ENCODE results near the gene RNF25. TPM values are rescaled to one million over a fixed set of nuclear protein-coding genes. Genes with fewer than 3 reads are reported as not detected.

RNF25 gene
- total RNA-seq, 1 experiment from 2014 or later: 27.2 TPM

DNA sequence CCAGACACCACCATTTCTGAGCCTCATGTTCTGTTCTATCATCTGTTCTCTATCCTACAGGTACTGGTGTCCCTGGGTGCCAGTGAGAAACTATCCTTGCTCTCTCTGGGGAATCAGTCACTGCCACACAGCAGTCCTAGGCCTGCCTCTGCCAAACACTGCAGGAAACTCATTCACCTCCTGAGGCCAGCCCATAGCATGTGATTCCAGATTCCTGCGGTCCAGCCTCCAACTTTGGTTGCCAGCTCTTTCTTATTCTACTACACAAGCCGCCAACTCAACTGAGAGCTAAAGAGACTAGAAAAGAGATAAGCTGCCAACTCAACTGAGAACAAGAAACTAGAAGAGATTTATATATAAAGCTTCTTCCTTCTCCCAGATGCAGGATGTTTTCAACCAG, 30.0 kb upstream of the RNF25 start:
- no peak overlapping the region for H3K4me2 ChIP-seq
- H3K4me1 ChIP-seq (replicated peaks; ENCODE audit: insufficient read depth): no peaks in the 10 kb centered on the region
- no peaks in the 10 kb centered on the region for H3K9me3 ChIP-seq (ENCODE audit: insufficient read depth, low read depth)
- H4K20me1 ChIP-seq (ENCODE audit: insufficient read depth): no peaks in the 10 kb centered on the region
- ChIA-PET POLR2A (ENCODE audit: unreplicated experiment) (interaction anchor here (0.5 kb wide), 1 partner anchor 9 kb away, joined by 3 read pairs; no protein-coding TSS in a partner anchor), CTCF (no interaction called here)
- no peaks in the 10 kb centered on the region for H3K36me3 ChIP-seq (ENCODE audit: low read depth)
- no peak overlapping the region for H3K27ac ChIP-seq
- H3K27me3 ChIP-seq (ENCODE audit: insufficient read depth, low read depth): no peaks in the 10 kb centered on the region
- no peak overlapping the region for H3K4me3 ChIP-seq
- H2AFZ ChIP-seq: no peak overlapping the region
- no peak for DNase-seq
- no peaks in the 10 kb centered on the region for H3K9me2 ChIP-seq (ENCODE audit: insufficient read depth)
- intact Hi-C loops (cut with micrococcal nuclease; ENCODE audit: unreplicated experiment): no loop called here
- no peaks in the 10 kb centered on the region for H3K79me2 ChIP-seq (ENCODE audit: low read depth)
- TF ChIP-seq, protein P1, sequence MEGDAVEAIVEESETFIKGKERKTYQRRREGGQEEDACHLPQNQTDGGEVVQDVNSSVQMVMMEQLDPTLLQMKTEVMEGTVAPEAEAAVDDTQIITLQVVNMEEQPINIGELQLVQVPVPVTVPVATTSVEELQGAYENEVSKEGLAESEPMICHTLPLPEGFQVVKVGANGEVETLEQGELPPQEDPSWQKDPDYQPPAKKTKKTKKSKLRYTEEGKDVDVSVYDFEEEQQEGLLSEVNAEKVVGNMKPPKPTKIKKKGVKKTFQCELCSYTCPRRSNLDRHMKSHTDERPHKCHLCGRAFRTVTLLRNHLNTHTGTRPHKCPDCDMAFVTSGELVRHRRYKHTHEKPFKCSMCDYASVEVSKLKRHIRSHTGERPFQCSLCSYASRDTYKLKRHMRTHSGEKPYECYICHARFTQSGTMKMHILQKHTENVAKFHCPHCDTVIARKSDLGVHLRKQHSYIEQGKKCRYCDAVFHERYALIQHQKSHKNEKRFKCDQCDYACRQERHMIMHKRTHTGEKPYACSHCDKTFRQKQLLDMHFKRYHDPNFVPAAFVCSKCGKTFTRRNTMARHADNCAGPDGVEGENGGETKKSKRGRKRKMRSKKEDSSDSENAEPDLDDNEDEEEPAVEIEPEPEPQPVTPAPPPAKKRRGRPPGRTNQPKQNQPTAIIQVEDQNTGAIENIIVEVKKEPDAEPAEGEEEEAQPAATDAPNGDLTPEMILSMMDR (conservative IDR thresholded peaks at IDR 0.05): no peak
- TF ChIP-seq EZH2 (IDR thresholded peaks at IDR 0.05; ENCODE audit: low read depth): no peak
- H3F3A ChIP-seq (ENCODE audit: insufficient read depth, low read depth): no peaks in the 10 kb centered on the region
- no TSS peak for BruUV-seq (replicated peaks)

DNA sequence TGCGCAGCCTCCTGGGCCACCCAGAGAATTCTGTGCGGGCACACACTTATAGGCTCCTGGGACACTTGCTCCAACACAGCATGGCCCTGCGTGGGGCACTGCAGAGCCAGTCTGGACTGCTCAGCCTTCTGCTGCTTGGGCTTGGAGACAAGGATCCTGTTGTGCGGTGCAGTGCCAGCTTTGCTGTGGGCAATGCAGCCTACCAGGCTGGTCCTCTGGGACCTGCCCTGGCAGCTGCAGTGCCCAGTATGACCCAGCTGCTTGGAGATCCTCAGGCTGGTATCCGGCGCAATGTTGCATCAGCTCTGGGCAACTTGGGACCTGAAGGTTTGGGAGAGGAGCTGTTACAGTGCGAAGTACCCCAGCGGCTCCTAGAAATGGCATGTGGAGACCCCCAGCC, 27.1 kb upstream of the RNF25 start:
- H2AFZ ChIP-seq: no peak overlapping the region
- no TSS peak for BruUV-seq (replicated peaks)
- DNase-seq: no peak
- H3K9me2 ChIP-seq (ENCODE audit: insufficient read depth): no peaks in the 10 kb centered on the region
- no peak overlapping the region for H3K27ac ChIP-seq
- no peaks in the 10 kb centered on the region for H3K4me1 ChIP-seq (replicated peaks; ENCODE audit: insufficient read depth)
- no peaks in the 10 kb centered on the region for H3K36me3 ChIP-seq (ENCODE audit: low read depth)
- no peaks in the 10 kb centered on the region for H3K79me2 ChIP-seq (ENCODE audit: low read depth)
- no peak overlapping the region for H3K4me3 ChIP-seq
- no peaks in the 10 kb centered on the region for H3K9me3 ChIP-seq (ENCODE audit: insufficient read depth, low read depth)
- TF ChIP-seq, protein P1 (conservative IDR thresholded peaks at IDR 0.05): no peak
- TF ChIP-seq EZH2 (IDR thresholded peaks at IDR 0.05; ENCODE audit: low read depth): no peak
- ChIA-PET POLR2A (ENCODE audit: unreplicated experiment) (no interaction called here), CTCF (no interaction called here)
- intact Hi-C loops (cut with micrococcal nuclease; ENCODE audit: unreplicated experiment): no loop called here
- no peak overlapping the region for H3K4me2 ChIP-seq
- H3K27me3 ChIP-seq (ENCODE audit: insufficient read depth, low read depth): no peaks in the 10 kb centered on the region
- H4K20me1 ChIP-seq (ENCODE audit: insufficient read depth): no peaks in the 10 kb centered on the region
- H3F3A ChIP-seq (ENCODE audit: insufficient read depth, low read depth): no peaks in the 10 kb centered on the region

DNA sequence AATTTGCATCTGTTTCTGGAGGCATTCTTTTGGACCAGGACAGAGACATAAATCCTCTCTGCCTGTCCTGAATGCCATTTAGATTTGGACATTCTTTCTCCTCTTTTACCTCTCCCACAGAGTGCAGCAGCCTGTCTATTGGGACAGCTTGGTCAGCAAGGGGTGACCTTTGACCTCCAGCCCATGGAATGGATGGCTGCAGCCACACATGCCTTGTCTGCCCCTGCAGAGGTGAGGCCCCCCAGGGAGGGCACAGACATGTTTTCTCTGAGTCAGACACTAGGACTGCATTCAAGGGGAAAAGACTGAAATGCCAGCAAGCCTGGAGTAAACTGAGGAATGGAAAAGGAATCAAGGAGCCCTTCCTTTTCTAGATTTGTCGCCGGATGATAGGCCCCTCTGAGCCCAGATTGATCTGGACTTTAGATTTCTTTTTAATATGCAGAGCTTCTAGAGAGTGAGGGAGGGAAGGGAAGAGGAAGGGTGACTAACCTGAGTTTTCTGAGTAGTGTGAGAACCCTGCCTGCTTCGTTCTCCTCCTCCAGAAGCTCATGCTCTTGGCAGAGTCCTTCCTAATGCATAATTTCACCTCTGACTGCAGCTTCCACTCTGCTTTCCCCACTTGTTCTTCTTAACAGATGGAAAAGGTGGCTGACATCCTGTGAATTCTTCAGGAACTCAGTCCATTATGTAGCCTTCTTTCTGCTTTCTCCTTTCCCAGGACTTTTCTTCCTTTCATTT, 22.8 kb upstream of the RNF25 start:
- CTCF ChIA-PET: no interaction called here
- no peaks in the 10 kb centered on the region for H3K9me3 ChIP-seq (ENCODE audit: insufficient read depth, low read depth)
- TF ChIP-seq EZH2 (IDR thresholded peaks at IDR 0.05; ENCODE audit: low read depth): no peak
- TF ChIP-seq, protein P1 (conservative IDR thresholded peaks at IDR 0.05): no peak

More for the DNA sequence above, 22.8 kb upstream of the RNF25 start:
- H2AFZ ChIP-seq: no peak overlapping the region
- no peaks in the 10 kb centered on the region for H3K4me1 ChIP-seq (replicated peaks; ENCODE audit: insufficient read depth)
- H4K20me1 ChIP-seq (ENCODE audit: insufficient read depth): no peaks in the 10 kb centered on the region
- no peak overlapping the region for H3K4me3 ChIP-seq
- H3K79me2 ChIP-seq (ENCODE audit: low read depth): no peaks in the 10 kb centered on the region
- H3F3A ChIP-seq (ENCODE audit: insufficient read depth, low read depth): no peaks in the 10 kb centered on the region
- no peak overlapping the region for H3K4me2 ChIP-seq
- H3K36me3 ChIP-seq (ENCODE audit: low read depth): no peaks in the 10 kb centered on the region
- no peaks in the 10 kb centered on the region for H3K9me2 ChIP-seq (ENCODE audit: insufficient read depth)
- POLR2A ChIA-PET (ENCODE audit: unreplicated experiment): no interaction called here
- no peak for DNase-seq
- BruUV-seq (replicated peaks): no TSS peak
- no peak overlapping the region for H3K27ac ChIP-seq
- intact Hi-C loops (cut with micrococcal nuclease; ENCODE audit: unreplicated experiment): no loop called here
- H3K27me3 ChIP-seq (ENCODE audit: insufficient read depth, low read depth): no peaks in the 10 kb centered on the region

Measured in PC-9 (cell line).